CD4-positive, alpha-beta T cell (primary cell): ENCODE data around the gene NT5DC4. TPM values are rescaled to one million over a fixed set of nuclear protein-coding genes. Genes with fewer than 3 reads are reported as not detected.
A peak's percentile ranks its signal among the peaks of the same experiment; 100 is the strongest.

Experiments
- ATAC-seq: fragments of 200-7000 bp; cut with Tn5 transposase; one replicate; pipeline ENCODE4 v1.10.0; 2022; ENCODE audit warnings: mild to moderate bottlenecking; ENCODE audit not compliant: poor library complexity
- CTCF ChIA-PET: fragments of 350-600 bp; sonication (Branson Sonifier 250); formaldehyde crosslinking; loops from one replicate; lab custom pipeline; 2021; ENCODE audit warnings: antibody characterized with exemption, inconsistent platforms; lab: Charles Lee
- POLR2A ChIA-PET: fragments of 350-600 bp; sonication (Branson Sonifier 250); formaldehyde crosslinking; loops from one replicate; lab custom pipeline; 2021; ENCODE audit warnings: antibody characterized with exemption, inconsistent platforms; lab: Charles Lee
- DNase-seq, 14 experiments: peaks; one replicate each; pipeline ENCODE4 v3.0.0-alpha.2; 2013 to 2020; ENCODE audit warnings: mixed read lengths in 2 of 14
- H3K27ac ChIP-seq, 2 donors: one replicate each; pipeline versions ENCODE4 v1.5.1 to v1.7.0; 2013; ENCODE audit warnings: low read length in 2 of 2, low read depth in 1 of 2, mild to moderate bottlenecking in 1 of 2
- H3K27me3 ChIP-seq, 2 experiments: 1 replicate in 1 of 2; 2 replicates in 1 of 2; pipeline versions ENCODE4 v1.6.1 to v1.7.0; 2013; ENCODE audit warnings: low read length in 2 of 2, control low read depth in 1 of 2, mild to moderate bottlenecking in 1 of 2, moderate library complexity in 1 of 2; ENCODE audit not compliant: insufficient read depth in 2 of 2, control insufficient read depth in 1 of 2
- H3K36me3 ChIP-seq: one replicate; pipeline ENCODE4 v1.6.1; 2013; ENCODE audit warnings: low read length, control low read depth; ENCODE audit not compliant: insufficient read depth
- H3K4me1 ChIP-seq: one replicate; pipeline ENCODE4 v1.6.1; 2013; ENCODE audit warnings: low read length, control low read depth; ENCODE audit not compliant: insufficient read depth
- H3K4me3 ChIP-seq: one replicate; pipeline ENCODE4 v1.5.1; 2013; ENCODE audit warnings: mild to moderate bottlenecking, low read length, moderate library complexity
- H3K9me3 ChIP-seq, 2 experiments: 1 replicate in 1 of 2; 2 replicates in 1 of 2; pipeline versions ENCODE4 v1.6.1 to v1.7.0; 2013; ENCODE audit warnings: low read length in 2 of 2, mild to moderate bottlenecking in 2 of 2, control low read depth in 1 of 2, moderate library complexity in 1 of 2; ENCODE audit not compliant: control insufficient read depth in 1 of 2, insufficient read depth in 1 of 2
- H3K27ac Mint-ChIP-seq: one replicate; pipeline ENCODE4 v1.8.0; 2020; ENCODE audit warnings: mixed read lengths
- H3K27me3 Mint-ChIP-seq: one replicate; pipeline ENCODE4 v1.8.0; 2021; ENCODE audit warnings: mixed read lengths
- H3K36me3 Mint-ChIP-seq: one replicate; pipeline ENCODE4 v1.8.0; 2021; ENCODE audit warnings: low read depth, mixed read lengths
- H3K4me1 Mint-ChIP-seq: one replicate; pipeline ENCODE4 v1.8.0; 2021; ENCODE audit warnings: low read depth, mixed read lengths
- H3K4me3 Mint-ChIP-seq: one replicate; pipeline ENCODE4 v1.8.0; 2020; ENCODE audit warnings: mild to moderate bottlenecking, mixed read lengths
- H3K9me3 Mint-ChIP-seq: one replicate; pipeline ENCODE4 v1.8.0; 2020; ENCODE audit warnings: mixed read lengths
- CTCF ChIP-seq: fragments of 200-600 bp; IDR thresholded peaks from one replicate; pipeline ENCODE4 v1.8.0; 2022; ENCODE audit warnings: antibody characterized with exemption, mild to moderate bottlenecking
- intact Hi-C, 2 experiments: fragments of 100-400 bp; cut with DNase I in 1 of 2; cut with micrococcal nuclease in 1 of 2; formaldehyde crosslinking; loops; one replicate each; pipeline versions ENCODE4 v1.15.1 to v1.9.0; 2023 to 2025; cut with DNase I, micrococcal nuclease
- total RNA-seq, 174 experiments: library from RNA in 2 of 174; stranded (reverse) in 2 of 174; gene quantifications; one replicate each; pipeline ENCODE4 v1.2.3 and lab custom pipeline; 2021 to 2026

Gene NT5DC4
- total RNA-seq, 2 experiments from 2014 or later = not detected

- no peak for TF ChIP-seq CTCF
These were observed 34.6 kb downstream of the NT5DC4 start for GRCh38 chr2:112755444-112755843.

GRCh38 chr2:112756207-112756606 is 35.4 kb downstream of the NT5DC4 start:
- ATAC-seq (no peak), DNase-seq (no peak)
- no peak for TF ChIP-seq CTCF
- ChIA-PET POLR2A (interaction anchor here (0.6 kb wide), 1 partner anchor 297 kb away, joined by 4 read pairs; no protein-coding TSS in a partner anchor), CTCF (no interaction called here)
- H3K27me3 ChIP-seq = no peaks in the 10 kb centered on the region
- H3K27ac ChIP-seq = no peak overlapping the region
- no peaks in the 10 kb centered on the region for H3K36me3 ChIP-seq
- no peaks in the 10 kb centered on the region for H3K36me3 Mint-ChIP-seq
- H3K4me3 Mint-ChIP-seq = no peak overlapping the region
- peaks cover 2% of the 10 kb centered on the region for H3K4me1 ChIP-seq
- H3K4me1 Mint-ChIP-seq = no peaks in the 10 kb centered on the region
- no peaks in the 10 kb centered on the region for H3K9me3 Mint-ChIP-seq
- H3K9me3 ChIP-seq = no peaks in the 10 kb centered on the region
- no peak overlapping the region for H3K27ac Mint-ChIP-seq
- H3K27me3 Mint-ChIP-seq = no peaks in the 10 kb centered on the region
- H3K4me3 ChIP-seq = no peak overlapping the region
- intact Hi-C loops = no loop called here

More at GRCh38 chr2:112755444-112755843, 34.6 kb downstream of the NT5DC4 start:
- no peaks in the 10 kb centered on the region for H3K9me3 ChIP-seq
- no peaks in the 10 kb centered on the region for H3K36me3 Mint-ChIP-seq
- no peak overlapping the region for H3K27ac ChIP-seq
- no peaks in the 10 kb centered on the region for H3K27me3 ChIP-seq
- CTCF ChIA-PET = interaction anchor here (1.6 kb wide), 1 partner anchor 12 kb away, joined by 3 read pairs; no protein-coding TSS in a partner anchor
- H3K9me3 Mint-ChIP-seq = no peaks in the 10 kb centered on the region
- ATAC-seq (no peak), DNase-seq (peak in 1 of 14 experiments; percentile 11)
- H3K36me3 ChIP-seq = no peaks in the 10 kb centered on the region
- peaks cover 2% of the 10 kb centered on the region for H3K4me1 Mint-ChIP-seq
- POLR2A ChIA-PET = interaction anchor here (0.6 kb wide), 1 partner anchor 296 kb away, joined by 4 read pairs; no protein-coding TSS in a partner anchor
- intact Hi-C loops = no loop called here
- no peak overlapping the region for H3K27ac Mint-ChIP-seq
- H3K4me3 Mint-ChIP-seq = no peak overlapping the region
- H3K4me1 ChIP-seq = peaks cover 3% of the 10 kb centered on the region
- H3K27me3 Mint-ChIP-seq = no peaks in the 10 kb centered on the region
- no peak overlapping the region for H3K4me3 ChIP-seq

GRCh38 chr2:112757265-112757664 is 36.4 kb downstream of the NT5DC4 start:
- Histone ChIP-seq H3K9me3 (no peaks in the 10 kb centered on the region), H3K36me3 (no peaks in the 10 kb centered on the region), H3K27ac (no peak overlapping the region), H3K27me3 (no peaks in the 10 kb centered on the region), H3K4me3 (no peak overlapping the region), H3K4me1 (peaks cover 2% of the 10 kb centered on the region)
- Mint-ChIP-seq H3K4me3 (no peak overlapping the region), H3K27ac (no peak overlapping the region), H3K9me3 (no peaks in the 10 kb centered on the region), H3K4me1 (no peaks in the 10 kb centered on the region), H3K36me3 (no peaks in the 10 kb centered on the region), H3K27me3 (no peaks in the 10 kb centered on the region)
- DNase-seq (peak in 3 of 14 experiments; percentile 14 to 46 (median 33)), ATAC-seq (no peak)
- intact Hi-C loops = no loop called here
- CTCF ChIA-PET = no interaction called here
- POLR2A ChIA-PET = no interaction called here
- no peak for TF ChIP-seq CTCF
